Chondrocyte (in vitro differentiated cells): ENCODE results near the gene THG1L. TPM values are rescaled to one million over a fixed set of nuclear protein-coding genes. Genes with fewer than 3 reads are reported as not detected.

Experiments used
- DNase-seq: peaks from one replicate; pipeline ENCODE4 v3.0.0; 2021; ENCODE audit warnings: mixed read lengths, low spot score
- H3K27ac Mint-ChIP-seq: one replicate; pipeline ENCODE4 v1.8.0; 2021; ENCODE audit warnings: mild to moderate bottlenecking, moderate library complexity, mixed read lengths; ENCODE audit not compliant: unreplicated experiment
- H3K27me3 Mint-ChIP-seq: 2 replicates; pipeline ENCODE4 v1.8.0; 2021; ENCODE audit warnings: low read depth, mixed read lengths
- H3K36me3 Mint-ChIP-seq: 2 replicates; pipeline ENCODE4 v1.8.0; 2021; ENCODE audit warnings: low read depth, mixed read lengths
- H3K4me1 Mint-ChIP-seq: 2 replicates; pipeline ENCODE4 v1.8.0; 2021; ENCODE audit warnings: low read depth, mild to moderate bottlenecking, mixed read lengths
- H3K4me3 Mint-ChIP-seq: one replicate; pipeline ENCODE4 v1.8.0; 2021; ENCODE audit warnings: mild to moderate bottlenecking, moderate library complexity, mixed read lengths; ENCODE audit not compliant: unreplicated experiment
- H3K9me3 Mint-ChIP-seq: 2 replicates; pipeline ENCODE4 v1.8.0; 2021; ENCODE audit warnings: low read depth, mixed read lengths
- total RNA-seq: library from RNA; stranded (reverse); gene quantifications from 3 replicates; pipeline ENCODE4 v1.2.1, GENCODE V29; 2021
- TF ChIP-seq, protein P1 (sequence below): fragments of 200-600 bp; sonication (generic); IDR thresholded peaks from 2 replicates; pipeline ENCODE4 v1.5.0; 2021; ENCODE audit warnings: antibody characterized with exemption, mild to moderate bottlenecking, moderate library complexity

The THG1L gene
- total RNA-seq, 1 donor from 2014 or later = 10.1 TPM

DNA sequence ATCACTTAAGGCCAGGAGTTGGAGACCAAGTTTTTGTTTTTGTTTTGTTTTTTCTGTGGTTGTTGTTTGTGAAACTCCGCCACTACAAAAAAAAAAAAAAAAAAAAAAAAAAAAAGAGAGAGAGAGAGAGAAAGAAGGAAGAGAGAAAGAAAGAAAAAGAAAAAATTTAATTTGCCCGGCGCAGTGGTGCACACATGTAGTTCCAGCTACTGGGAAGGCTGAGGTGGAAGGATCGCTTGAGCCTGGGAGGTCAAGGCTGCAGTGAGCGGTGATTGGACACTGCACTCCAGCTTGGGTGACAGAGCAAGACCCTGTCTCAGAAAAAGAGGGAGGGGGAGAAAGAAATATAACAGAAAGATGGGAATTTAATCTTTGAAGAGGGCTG is 902 bp downstream of the THG1L start:
- TF ChIP-seq, protein P1, sequence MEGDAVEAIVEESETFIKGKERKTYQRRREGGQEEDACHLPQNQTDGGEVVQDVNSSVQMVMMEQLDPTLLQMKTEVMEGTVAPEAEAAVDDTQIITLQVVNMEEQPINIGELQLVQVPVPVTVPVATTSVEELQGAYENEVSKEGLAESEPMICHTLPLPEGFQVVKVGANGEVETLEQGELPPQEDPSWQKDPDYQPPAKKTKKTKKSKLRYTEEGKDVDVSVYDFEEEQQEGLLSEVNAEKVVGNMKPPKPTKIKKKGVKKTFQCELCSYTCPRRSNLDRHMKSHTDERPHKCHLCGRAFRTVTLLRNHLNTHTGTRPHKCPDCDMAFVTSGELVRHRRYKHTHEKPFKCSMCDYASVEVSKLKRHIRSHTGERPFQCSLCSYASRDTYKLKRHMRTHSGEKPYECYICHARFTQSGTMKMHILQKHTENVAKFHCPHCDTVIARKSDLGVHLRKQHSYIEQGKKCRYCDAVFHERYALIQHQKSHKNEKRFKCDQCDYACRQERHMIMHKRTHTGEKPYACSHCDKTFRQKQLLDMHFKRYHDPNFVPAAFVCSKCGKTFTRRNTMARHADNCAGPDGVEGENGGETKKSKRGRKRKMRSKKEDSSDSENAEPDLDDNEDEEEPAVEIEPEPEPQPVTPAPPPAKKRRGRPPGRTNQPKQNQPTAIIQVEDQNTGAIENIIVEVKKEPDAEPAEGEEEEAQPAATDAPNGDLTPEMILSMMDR = no peak
- Mint-ChIP-seq H3K27ac (peak overlapping the region; percentile 98), H3K9me3 (no peaks in the 10 kb centered on the region), H3K36me3 (peaks cover 2% of the 10 kb centered on the region), H3K27me3 (no peaks in the 10 kb centered on the region), H3K4me1 (peaks cover 17% of the 10 kb centered on the region), H3K4me3 (peak overlapping the region; percentile 96)
- DNase-seq = no peak

DNA sequence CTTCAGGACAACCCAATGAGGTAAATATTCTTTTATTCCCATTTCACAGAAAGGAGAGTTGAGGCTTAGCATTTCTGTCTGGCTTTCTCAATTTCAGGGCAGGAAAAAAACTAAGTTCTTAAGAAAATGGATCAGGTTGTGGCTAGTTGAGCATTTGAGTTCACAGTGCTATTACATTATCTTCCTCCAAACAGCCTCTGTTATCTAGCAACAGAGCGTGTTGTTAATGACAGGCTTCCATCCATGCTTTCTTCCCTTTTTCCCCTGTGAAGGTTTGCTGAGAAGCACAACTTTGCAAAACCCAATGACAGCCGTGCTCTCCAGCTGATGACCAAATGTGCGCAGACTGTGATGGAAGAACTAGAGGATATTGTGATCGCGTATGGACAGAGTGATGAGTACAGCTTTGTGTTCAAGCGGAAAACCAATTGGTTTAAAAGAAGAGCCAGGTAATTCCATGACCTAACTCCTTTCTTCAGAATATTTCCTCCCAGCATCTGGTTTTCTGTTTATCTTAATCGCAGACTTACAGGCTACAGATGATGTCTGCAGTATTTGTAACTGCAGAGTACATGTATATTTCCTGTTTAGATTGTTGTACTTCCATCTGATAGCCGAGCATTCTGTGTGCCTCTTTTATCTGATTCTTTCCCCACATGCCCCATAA is 1.5 kb downstream of the THG1L start:
- Mint-ChIP-seq H3K4me3 (no peak overlapping the region), H3K9me3 (no peaks in the 10 kb centered on the region), H3K36me3 (peaks cover 3% of the 10 kb centered on the region), H3K27me3 (no peaks in the 10 kb centered on the region), H3K27ac (no peak overlapping the region), H3K4me1 (peaks cover 17% of the 10 kb centered on the region)
- TF ChIP-seq, protein P1 = no peak
- no peak for DNase-seq

DNA sequence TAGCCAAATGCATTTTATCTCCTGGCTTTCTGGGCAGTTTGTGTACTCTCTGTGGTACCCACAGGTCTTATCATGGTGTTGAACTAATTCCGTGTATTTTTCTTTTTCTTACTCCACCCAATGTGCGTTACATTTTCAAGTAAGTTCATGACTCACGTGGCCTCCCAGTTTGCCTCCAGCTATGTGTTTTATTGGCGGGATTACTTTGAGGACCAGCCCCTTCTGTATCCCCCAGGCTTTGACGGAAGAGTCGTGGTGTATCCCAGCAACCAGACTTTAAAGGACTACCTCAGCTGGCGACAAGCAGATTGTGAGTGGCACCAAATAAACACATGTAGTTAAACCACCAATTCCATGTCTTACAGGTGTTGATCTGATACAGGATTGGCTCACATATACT is 3.2 kb downstream of the THG1L start:
- Mint-ChIP-seq H3K36me3 (peaks cover 7% of the 10 kb centered on the region), H3K27me3 (no peaks in the 10 kb centered on the region), H3K27ac (no peak overlapping the region), H3K9me3 (no peaks in the 10 kb centered on the region), H3K4me1 (peaks cover 17% of the 10 kb centered on the region), H3K4me3 (no peak overlapping the region)
- TF ChIP-seq, protein P1 = no peak
- no peak for DNase-seq

DNA sequence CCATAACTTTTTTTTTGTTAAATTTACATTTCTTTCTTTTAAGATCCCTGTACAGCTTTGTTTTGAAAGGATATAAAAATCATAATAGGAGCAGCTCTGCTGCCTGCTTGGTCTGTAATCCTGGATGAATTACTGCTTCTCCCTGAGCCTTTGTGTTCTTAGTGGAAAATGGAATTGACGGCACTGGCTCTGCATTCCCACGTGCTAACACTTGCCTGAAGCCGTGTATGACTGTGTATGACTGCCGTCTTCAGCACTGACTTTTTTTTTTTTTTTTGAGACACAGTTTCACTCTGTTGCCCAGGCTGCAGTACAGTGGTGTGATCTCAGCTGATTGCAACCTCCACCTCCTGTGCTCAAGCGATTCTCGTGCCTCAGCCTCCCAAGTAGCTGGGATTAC is 4.8 kb downstream of the THG1L start:
- TF ChIP-seq, protein P1 = no peak
- DNase-seq = no peak

DNA sequence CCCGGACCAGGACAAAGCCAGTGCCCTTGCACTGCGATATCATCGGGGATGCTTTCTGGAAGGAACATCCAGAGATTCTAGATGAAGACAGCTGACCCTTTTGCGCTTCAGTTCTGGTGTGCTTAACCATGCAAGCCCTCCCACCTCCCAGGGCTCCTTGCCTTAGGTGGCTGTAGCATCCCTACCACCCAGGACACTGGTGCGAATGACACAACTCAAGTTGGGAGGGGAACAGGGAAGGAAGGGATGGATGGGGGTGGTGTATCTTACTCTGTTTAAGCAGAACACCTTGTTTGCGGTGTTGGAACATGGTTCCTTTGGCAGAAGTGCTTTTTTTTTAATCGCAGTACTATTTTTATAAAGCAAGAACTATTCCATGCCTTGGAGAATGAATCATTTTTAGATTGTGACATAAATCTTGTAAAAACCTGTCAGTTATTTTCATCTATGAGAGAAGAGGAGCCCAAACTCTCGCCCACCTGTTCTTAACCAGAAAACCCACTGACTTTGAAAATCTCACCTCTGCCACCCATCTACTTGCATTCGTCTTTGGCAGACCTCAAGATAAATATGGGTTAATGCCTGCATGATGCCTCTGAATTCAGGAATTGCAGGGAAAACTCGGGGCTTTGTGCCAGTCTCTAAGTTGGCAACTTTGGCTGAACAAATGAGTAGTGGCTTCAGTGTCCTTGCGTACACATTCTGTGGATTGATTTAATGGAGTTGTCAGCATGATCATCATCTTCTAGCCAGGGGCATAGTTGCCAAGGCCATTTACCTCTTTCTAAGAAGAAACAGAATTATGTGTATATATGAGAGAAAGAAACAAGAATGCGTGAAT is 8.4 kb downstream of the THG1L start:
- H3K4me1 Mint-ChIP-seq = peaks cover 8% of the 10 kb centered on the region
- H3K27me3 Mint-ChIP-seq = no peaks in the 10 kb centered on the region
- no peak for DNase-seq
- H3K9me3 Mint-ChIP-seq = no peaks in the 10 kb centered on the region
- H3K36me3 Mint-ChIP-seq = peaks cover 7% of the 10 kb centered on the region
- no peak overlapping the region for H3K4me3 Mint-ChIP-seq
- TF ChIP-seq, protein P1 = no peak
- no peak overlapping the region for H3K27ac Mint-ChIP-seq

More for the DNA sequence above, 4.8 kb downstream of the THG1L start:
- H3K4me3 Mint-ChIP-seq = no peak overlapping the region
- peaks cover 15% of the 10 kb centered on the region for H3K4me1 Mint-ChIP-seq
- no peak overlapping the region for H3K27ac Mint-ChIP-seq
- peaks cover 9% of the 10 kb centered on the region for H3K36me3 Mint-ChIP-seq
- H3K9me3 Mint-ChIP-seq = no peaks in the 10 kb centered on the region
- H3K27me3 Mint-ChIP-seq = no peaks in the 10 kb centered on the region
